K562 treated with DMSO at 1 percent for 24 hours (cell line): ENCODE results near the gene GDF9. TPM values are rescaled to one million over a fixed set of nuclear protein-coding genes. Genes with fewer than 3 reads are reported as not detected.

Source experiments
- total RNA-seq: library from RNA; unstranded; fragments of 300-600 nt; gene quantifications from 2 replicates; pipeline ENCODE4 v1.2.3, GENCODE V29; 2022; ENCODE audit warnings: low read depth; ENCODE audit not compliant: insufficient read depth

The GDF9 gene, protein sequence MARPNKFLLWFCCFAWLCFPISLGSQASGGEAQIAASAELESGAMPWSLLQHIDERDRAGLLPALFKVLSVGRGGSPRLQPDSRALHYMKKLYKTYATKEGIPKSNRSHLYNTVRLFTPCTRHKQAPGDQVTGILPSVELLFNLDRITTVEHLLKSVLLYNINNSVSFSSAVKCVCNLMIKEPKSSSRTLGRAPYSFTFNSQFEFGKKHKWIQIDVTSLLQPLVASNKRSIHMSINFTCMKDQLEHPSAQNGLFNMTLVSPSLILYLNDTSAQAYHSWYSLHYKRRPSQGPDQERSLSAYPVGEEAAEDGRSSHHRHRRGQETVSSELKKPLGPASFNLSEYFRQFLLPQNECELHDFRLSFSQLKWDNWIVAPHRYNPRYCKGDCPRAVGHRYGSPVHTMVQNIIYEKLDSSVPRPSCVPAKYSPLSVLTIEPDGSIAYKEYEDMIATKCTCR
- 0.22 TPM in 1 of 2 replicates, not detected in the other for total RNA-seq

DNA sequence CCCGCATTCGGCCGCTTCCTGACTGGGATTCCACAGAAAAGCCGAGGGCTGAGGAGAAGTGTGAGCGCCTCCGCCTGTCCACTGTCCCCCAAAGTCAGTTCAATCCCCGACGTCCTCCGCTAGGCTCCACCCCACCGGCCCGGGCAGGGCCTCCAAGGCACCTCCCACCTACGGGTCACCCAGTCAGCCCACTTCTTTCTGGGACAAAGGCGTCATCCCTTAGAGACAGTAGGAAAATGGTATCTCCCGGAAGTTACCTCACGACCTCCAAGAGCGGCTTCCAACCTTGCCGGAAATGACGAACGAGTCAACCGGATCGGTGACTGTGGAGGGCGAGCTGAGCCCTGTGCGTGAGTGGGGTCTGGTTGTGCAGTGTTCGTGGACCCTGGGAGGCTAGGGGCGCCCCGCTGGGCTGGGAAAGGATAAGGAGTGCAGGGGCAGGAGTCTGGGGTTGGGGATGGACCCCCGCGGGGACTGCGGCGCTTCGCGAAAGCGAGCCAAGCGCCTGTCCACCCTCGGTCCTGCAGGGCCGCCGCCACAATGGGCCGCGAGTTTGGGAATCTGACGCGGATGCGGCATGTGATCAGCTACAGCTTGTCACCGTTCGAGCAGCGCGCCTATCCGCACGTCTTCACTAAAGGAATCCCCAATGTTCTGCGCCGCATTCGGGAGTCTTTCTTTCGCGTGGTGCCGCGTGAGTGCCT lies at the start of gene GDF9, which contains the start of gene UQCRQ:
TSS of gene GDF9 (minus strand) at position 128 of the 704 bp plus-strand sequence. CDS start 1,936 bp downstream, outside the sequence.
TSS of gene UQCRQ (plus strand) at position 301 of the 704 bp plus-strand sequence. CDS start at position 541, 240 bp downstream.

DNA sequence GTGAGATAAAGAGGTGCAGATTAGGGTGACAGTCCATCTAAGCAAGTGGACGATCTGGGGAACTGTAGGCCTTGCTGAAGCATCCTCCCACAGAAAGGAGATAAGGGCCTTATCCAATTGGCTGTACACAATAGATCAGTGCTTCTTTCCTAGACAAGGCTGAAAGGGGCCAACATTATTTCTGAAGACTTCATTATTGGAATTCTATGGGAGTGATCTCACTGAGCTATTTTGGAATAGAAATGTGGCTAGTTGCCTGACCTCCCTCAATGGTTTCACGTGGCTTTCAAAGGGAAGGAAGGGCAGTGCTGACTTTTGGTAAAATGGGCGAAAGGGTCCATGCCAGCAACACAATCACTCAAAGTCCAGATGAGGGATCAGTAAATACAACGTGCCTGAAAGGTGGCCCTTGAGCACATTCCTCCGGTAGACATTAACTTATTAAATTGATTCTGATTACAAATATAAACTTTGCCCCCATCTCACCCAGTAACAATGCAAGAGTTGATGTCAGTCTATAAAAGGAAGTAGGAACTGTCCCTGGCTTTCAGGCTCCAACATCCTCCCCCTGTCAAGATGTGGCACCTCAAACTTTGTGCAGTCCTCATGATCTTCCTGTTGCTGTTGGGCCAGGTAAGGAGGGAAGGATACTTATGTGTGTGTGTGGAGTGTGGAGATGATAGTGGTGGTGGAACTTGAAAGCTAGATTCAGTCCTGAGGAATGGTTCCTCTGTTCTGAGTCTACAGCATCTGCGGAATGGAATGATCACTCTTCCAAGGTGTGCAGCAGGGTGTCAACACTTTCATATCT lies 7.1 kb upstream of the GDF9 start, which contains the start of gene LEAP2:
TSS of gene LEAP2 (plus strand) at position 550 of the 811 bp plus-strand sequence. CDS start at position 577, 27 bp downstream.

DNA sequence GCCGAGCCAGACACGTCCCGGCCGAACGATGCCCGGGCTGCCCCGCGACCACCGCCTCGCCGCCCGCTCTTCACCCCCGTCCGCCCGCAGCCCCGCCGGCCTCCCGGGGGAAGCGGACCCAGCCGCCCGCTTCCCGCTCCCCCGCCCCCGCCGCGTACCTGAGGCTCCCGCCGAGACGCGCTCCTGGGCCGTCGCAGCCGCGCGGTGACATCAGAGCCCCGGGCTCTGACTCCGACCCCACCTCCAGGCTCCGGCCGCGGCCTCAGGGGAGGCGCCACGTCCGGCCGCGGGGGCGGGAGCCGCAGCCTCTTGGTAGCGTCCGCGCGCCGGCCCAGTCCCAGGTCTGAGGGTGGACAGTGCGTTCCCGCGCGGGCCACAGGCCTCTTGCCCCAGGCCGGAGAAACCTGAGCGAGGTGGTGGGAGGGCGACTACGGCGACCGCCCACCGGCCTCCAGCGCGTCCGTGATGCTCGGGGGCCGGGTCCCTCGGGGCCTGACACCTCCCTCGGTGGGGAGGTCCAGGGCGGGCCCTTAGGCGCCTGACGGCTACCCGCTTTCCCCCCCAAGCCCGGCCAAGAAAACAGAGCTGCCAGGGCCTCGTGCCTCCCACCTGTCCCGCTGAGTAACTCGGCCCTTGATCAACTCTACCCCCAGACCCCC lies 35.7 kb downstream of the GDF9 start, which contains the start of gene SHROOM1:
TSS of gene SHROOM1 (minus strand) at position 212 of the 659 bp plus-strand sequence. CDS start 4,507 bp downstream, outside the sequence.

DNA sequence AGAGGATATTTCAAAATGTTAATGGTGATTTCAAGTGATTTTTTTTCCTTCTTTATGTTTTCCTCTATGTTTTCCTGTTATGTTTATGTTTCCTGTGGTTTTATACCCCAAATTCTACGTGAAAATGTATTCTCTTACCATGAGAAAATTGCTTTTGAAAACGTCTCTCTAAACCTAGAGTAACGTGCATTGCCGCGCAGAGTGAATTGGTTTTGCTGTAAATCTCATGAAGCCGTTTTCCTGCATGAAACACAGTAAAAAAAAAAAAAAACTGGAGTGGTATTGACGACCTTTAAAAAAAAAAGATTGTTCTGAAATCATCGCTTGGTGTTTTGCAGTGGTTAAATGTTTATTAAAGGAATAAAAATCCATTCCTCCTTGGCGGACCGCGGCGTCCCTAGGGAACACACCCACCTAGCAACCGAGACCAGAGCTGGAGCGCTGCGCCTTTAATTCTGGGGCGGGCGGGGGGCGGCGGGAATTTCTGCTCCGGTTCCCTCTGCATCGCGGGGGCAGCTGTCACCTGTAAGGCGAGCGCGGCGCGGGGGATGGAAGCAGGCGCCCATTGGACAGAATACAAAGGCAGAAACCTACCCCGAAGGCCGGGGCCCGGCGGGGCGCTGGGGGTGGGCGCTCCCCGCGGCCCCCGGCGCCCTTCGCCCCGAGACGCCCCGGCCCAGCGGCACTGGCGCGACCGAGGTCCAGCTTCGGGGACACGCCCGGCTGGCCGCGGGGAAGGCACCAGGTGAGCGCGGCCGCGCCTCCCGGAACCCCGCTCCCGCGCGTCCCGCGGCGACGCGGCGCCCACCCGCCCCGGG lies 53.3 kb downstream of the GDF9 start, which contains the start of gene SOWAHA:
TSS of gene SOWAHA (plus strand) at position 522 of the 818 bp plus-strand sequence. CDS start 320 bp downstream, outside the sequence.

Other genes starting within 250 kb of the GDF9 start
- gene IL13, start 208.3 kb downstream of the GDF9 start, total RNA-seq = not detected in 2 replicates
- not detected in 2 replicates for gene IL4, start 192.5 kb downstream of the GDF9 start, total RNA-seq
- 4.4 and 4.8 TPM in 2 replicates for gene KIF3A, start 128.9 kb downstream of the GDF9 start, total RNA-seq
- 7.9 and 9.2 TPM in 2 replicates for gene CCNI2, start 119.0 kb downstream of the GDF9 start, total RNA-seq
- gene SEPTIN8, start 89.2 kb downstream of the GDF9 start, total RNA-seq = 71.4 and 77.1 TPM in 2 replicates
- not detected in 2 replicates for gene SOWAHA, start 53.2 kb downstream of the GDF9 start, total RNA-seq
- gene SHROOM1, start 35.8 kb downstream of the GDF9 start, total RNA-seq = 37.1 and 45.0 TPM in 2 replicates
- 226 and 254 TPM in 2 replicates for gene UQCRQ, start 173 bp upstream of the GDF9 start, total RNA-seq
- 2.6 and 3.6 TPM in 2 replicates for gene LEAP2, start 7.2 kb upstream of the GDF9 start, total RNA-seq
- 12.3 and 16.6 TPM in 2 replicates for gene AFF4, start 97.2 kb upstream of the GDF9 start, total RNA-seq
- 29.1 and 35.0 TPM in 2 replicates for gene ZCCHC10, start 160.1 kb upstream of the GDF9 start, total RNA-seq
- gene HSPA4, start 185.5 kb upstream of the GDF9 start, total RNA-seq = 63.5 and 71.7 TPM in 2 replicates